ENCODE measurements around the gene ZNF286A.
"Not testable (repeated sequence)": the region's sequence is repeated elsewhere in the genome, so short reads cannot be mapped to it uniquely, and the experiment has no call there.

The ZNF286A gene

GRCh38 chr17:15699413-15699924 lies at the start of gene ZNF286A:
TSS of gene ZNF286A (plus strand) at chr17:15699752. CDS start at chr17:15700330, 578 bp downstream.
- peak; percentile 98 for DNase-seq

GRCh38 chr17:15649861-15650421 lies 49.6 kb upstream of the ZNF286A start:
- DNase-seq = no peak

DNA sequence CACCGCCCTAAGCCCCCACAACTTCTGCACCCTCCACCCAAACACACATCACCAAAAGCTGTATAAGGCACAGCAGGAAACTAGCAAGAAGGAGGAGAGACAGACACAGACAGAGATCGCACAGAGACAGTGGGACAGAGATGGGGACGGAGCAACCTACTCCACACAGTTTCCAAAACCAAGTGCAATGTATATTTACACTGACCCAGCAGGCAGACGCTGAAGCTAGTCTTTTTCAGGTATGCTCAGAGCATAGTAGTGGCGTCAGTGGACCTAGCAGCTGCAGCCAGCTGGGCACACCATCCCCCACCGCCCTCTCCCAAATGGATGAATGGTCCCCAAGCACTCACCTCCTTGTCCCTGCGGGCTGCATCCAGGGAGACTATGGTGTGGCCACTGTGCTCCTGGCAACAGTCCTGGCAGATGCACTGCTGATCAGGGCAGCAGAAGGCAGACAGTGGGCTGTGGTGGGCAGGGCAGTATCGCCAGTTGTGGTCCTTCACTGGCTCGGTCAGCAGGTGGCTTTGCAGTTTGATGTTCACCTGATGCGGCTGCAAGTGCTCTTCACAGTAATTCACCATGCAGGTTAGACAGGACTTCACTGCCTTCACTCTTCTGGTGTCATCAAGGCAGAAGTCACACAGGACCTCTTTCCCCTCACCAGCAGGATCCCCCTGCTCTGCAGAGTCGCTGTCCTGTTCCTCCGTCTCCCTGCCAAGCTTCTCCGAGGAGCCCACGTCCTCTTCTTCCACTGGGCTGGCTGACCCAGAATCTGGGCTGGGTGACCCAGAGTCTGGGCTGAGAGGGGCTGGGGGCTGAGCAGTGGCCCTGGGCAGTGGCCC lies 48.6 kb upstream of the ZNF286A start:
- DNase-seq = no peak

GRCh38 chr17:15651583-15652110 lies 47.9 kb upstream of the ZNF286A start:
- peak; percentile 35 to 69 for DNase-seq

DNA sequence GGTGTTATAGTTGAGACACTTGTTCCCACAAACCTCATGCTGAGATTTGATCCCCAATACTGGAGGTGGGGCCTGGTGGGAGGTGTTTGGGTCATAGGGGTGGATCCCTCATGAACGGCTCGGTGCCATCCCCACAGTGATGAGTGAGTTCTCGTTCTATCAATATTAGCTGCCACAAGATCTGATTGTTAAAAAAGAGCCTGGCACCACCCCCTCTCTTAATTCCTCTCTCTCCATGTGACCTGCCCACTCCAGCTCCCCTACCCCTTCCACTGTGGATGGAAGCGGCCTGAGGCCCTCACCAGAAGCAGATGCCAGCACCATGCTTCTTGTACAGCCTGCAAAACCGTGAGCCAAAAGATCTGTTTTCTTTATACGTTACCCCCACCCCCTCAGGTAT lies 46.6 kb upstream of the ZNF286A start:
- no peak for DNase-seq

- DNase-seq = not testable (repeated sequence)
These were observed 45.2 kb upstream of the ZNF286A start for GRCh38 chr17:15654401-15654800.

DNA sequence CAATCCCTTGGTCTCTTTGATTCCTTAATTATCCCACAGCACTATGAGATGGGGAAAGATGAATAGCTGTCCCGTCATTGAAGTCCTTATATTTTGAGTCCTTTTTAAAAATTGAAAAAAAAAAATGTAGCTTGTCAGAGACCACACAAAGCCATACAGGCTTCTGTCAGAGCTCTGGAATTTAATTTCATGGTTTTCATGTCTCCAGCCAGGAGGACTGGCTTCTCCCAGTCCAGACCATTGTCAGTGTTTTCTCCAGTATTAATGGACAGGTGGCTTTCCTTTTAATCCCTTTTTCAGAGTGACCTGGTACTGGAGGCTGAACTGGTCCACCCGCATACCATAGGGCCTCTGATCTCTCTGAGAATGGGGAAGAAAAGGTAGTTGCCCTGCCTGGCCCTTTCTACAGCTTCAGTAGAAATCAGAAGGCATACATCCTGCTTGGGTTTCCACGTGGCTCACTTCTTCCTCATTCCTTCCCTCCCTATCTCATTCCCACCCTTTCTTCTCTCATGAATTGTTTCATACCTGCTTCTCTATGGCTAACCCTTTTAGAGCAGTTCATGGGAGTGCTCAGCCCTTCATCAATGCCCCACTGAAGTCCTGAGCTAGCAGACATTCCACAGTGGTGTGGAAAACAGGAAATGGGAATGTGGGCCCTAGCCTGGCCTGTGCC lies 44.5 kb upstream of the ZNF286A start:
- DNase-seq = no peak

- no peak for DNase-seq
These were observed 41.7 kb upstream of the ZNF286A start for GRCh38 chr17:15657868-15658267.

DNA sequence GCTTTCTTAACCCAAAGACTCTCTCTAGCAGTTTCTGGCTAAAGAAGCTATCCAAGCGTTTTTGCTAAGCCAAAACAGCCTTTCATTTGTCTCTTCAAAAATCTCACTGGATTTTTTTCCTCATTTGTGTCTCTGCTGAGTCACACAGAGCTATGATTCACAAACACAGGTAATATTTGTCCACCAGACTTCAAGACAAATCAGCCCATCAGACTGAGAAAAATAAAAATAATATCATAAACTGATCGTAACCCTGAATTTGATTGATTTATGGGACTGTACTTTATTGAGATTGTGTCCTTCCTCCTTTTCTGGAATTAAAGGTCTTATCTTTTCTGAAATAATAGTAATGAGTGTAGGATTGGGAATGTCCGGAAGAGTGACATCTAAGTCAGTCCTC lies 41.3 kb upstream of the ZNF286A start:
- no peak for DNase-seq

DNA sequence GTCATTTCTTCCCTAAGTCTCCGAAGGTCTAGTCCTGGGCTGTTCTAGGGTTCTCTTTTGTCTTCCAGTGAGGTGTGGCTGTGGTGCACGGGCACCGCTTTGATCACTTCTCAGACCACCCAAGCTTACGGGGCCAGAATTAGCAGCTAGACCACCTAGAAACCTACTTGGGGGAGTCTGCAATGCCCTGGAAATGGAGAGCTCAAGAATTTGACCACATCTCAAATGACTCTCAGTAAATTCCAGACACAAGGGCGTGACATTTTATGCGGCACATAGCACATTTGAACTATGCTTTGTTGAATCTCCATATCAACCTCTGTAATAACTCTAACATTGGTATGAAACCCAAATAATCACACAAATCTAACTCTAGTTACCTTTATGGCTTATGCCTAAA lies 40.3 kb upstream of the ZNF286A start:
- DNase-seq = no peak

- no peak for DNase-seq
These were observed 39.9 kb upstream of the ZNF286A start for GRCh38 chr17:15659663-15660062.

GRCh38 chr17:15660077-15660476 lies 39.5 kb upstream of the ZNF286A start:
- no peak for DNase-seq

DNA sequence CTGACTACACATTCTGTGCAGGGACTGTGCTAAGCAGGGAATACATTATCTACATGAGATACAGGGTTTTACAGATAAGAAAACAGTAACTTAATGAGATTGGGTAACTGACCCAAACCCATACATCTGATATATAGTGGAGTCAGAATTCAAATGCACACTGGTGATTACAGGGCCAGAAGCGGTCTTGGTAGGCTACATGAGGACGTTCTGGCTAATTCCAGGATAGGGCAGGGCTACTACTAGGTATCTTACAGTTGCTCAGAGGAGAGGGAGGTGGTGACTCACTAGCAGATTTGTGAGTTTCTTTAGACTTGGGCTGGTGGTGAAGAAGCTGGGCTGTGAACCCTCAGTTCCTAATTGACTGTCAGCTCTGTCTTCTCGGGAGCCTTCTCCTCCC lies 36.9 kb upstream of the ZNF286A start:
- DNase-seq = no peak

DNA sequence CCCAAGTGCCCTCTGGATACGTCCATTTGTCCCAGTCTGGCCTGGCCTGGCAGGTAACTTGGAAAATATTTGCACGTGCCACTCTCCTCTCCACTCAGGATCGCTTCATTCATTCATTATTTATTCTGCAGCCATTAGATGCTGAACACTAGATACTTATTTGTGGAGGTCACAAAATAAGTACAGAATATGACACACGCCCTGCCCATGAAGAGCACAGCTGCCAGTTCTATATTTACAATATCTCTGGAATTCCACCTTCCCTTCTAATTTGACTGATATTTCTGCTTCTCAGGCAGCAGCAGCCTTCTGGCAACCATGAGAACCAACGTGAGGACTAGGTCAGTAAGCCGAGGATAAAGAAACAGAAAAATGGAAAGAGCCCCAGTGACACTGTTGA lies 36.4 kb upstream of the ZNF286A start:
- no peak for DNase-seq

DNA sequence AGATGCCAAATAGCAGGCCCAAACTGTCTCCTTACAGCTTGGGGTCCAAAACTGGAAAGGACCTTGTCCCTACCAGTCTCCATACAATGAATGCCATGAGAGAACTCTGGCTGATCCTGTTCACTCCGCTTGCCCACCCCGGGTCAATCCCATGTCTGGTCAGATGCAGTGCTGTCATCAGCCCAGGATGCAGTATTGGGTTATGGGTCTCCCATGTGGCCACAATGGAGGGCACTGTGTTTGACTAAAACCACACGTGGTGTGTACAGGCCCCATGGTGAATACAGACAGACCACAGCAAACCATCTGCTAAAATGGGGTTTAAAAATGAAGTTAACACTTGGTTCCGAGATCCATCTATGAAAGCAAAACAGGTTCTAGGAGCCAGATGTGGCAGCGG lies 35.9 kb upstream of the ZNF286A start:
- DNase-seq = no peak

- DNase-seq = not testable (repeated sequence)
These were observed 30.0 kb upstream of the ZNF286A start for GRCh38 chr17:15669526-15669925.

GRCh38 chr17:15674640-15675039 lies 24.9 kb upstream of the ZNF286A start:
- DNase-seq = not testable (repeated sequence)

DNA sequence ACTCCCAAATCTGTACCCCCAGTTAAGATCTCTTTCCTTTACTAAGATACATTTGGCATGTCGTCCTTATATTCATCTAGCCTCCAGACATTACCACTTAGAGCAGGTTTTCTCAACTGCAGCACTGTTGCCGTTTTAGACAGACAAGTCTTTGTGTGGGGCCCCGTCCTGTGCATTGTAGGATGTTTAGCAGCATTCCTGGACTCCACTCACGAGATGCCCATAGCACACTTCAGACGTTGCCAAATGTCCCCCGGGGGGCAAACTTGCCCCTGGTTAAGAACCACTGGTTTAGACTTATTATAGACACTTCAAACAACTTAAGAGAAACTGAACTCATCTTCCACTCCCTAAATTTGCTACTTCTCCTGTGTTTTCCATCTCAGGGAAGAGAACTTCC lies 23.6 kb upstream of the ZNF286A start:
- not testable (repeated sequence) for DNase-seq

DNA sequence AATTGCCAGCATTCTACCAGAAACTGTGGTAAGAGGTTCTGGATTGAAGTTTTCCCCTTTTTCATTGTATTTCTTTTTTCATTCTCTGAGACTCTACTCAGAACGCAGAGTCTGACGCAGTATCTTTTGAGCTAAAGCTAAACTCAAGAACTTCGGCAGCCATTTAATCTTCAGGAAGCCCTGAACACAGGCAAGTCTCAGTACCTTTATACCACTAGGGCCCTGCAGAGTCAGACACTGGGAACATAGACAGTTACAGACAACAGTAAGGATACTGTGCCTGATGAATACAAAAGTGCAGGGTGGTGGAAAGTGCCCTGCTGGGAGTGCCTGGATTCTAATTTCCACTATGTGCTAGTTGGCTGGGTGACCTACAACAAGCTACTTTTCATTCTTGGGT lies 16.4 kb upstream of the ZNF286A start:
- DNase-seq = peak in 1 of 2 donors; percentile 27

GRCh38 chr17:15683824-15684478 lies 15.6 kb upstream of the ZNF286A start, which contains the start of gene TRIM16:
TSS of gene TRIM16 (minus strand) at chr17:15684311. CDS start at chr17:15651609, 32,702 bp downstream.
- DNase-seq = peak; percentile 75 to 86

DNA sequence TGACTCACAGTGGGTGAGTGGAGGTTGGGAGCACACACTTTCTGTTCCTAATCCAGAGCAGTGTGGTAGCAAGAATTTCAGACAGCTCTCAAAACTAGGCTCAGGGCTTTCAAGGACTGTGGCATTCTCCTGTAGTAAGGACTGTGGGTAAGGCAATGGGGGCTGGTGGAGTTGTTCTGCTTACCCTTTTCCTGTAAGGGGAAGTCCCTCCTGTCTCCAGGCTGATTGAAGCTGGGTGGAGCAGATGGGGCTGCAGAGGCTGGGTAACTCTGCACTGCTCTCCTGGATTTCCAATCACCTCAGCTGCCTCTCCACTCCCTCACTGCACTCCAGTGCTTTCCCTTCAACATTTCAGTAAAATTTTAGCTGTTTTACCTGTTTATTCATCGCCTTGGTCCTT lies 12.1 kb upstream of the ZNF286A start:
- not testable (repeated sequence) for DNase-seq

DNA sequence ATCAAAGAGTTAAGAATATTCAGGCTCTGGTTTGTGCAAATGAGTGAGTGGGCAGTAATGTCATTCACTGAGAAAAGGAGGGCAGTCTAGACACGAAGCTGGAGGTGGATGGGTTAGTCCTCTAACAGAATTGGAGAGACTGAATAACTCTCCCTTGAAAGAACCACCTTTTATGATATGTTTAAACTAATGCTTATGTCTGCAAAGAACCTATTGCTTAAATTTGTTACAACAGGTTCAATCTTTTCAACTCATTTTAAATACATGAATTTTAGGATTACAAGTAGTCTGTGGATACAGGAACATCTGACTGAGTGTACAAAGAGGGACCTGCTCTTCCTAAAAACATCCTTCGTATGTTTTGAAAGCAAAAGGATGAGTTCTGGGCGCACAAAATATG lies 585 bp upstream of the ZNF286A start:
- not testable (repeated sequence) for DNase-seq

DNA sequence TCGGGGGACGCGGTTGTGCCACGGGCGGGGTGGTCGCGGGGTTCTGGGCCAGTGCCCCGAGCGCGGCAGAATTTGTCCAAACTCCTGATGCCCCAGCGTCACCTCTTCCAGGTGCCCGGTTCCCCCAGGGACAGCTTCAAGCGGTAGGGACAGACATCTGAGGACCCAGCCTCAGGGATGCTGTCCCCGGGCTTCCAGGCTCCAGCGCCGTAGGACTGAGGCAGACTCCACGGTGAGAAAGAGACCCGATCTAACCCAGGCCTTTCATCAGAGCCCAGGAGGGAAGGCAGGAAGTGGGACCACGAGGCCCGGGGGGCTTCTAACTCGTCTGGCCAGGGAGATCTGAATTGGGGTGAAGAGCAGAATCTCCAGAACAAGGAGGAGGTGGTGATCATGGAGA lies 385 bp downstream of the ZNF286A start:
- not testable (repeated sequence) for DNase-seq

Data from CD4-positive, alpha-beta T cell treated with Interferon alpha-2 for 1 hour (primary cell).